Measurements from ENCODE around the gene ATR. TPM values are rescaled to one million over a fixed set of nuclear protein-coding genes. Genes with fewer than 3 reads are reported as not detected.

Gene ATR
- total RNA-seq, 1 experiment from 2014 or later = 24.7 TPM

GRCh38 chr3:142622405-142622804 lies 43.9 kb upstream of the ATR start:
- ChIA-PET POLR2A (no interaction called here), CTCF (no interaction called here), RAD21 (ENCODE audit: low non-redundant PET in 1 of 2, low total read pairs in 2 of 2, uncharacterized antibody in 2 of 2, unreplicated experiment in 2 of 2) (no interaction called here)
- Histone ChIP-seq H3K4me3 (replicated peaks in 1 of 2; ENCODE audit: low read depth in 1 of 2, low read length in 2 of 2) (no peak overlapping the region), H3K9ac (ENCODE audit: low read length) (no peak overlapping the region), H3K9me3 (ENCODE audit: control insufficient read depth in 1 of 2, insufficient read depth in 1 of 2, low read depth in 1 of 2, low read length in 2 of 2) (no peaks in the 10 kb centered on the region), H3K4me1 (ENCODE audit: control insufficient read depth in 1 of 2, insufficient read depth in 2 of 2, low read length in 2 of 2) (peaks cover 11 to 13% of the 10 kb centered on the region in 2 experiments), H3K9me2 (ENCODE audit: insufficient read depth) (no peaks in the 10 kb centered on the region), H3K36me3 (ENCODE audit: control insufficient read depth in 1 of 2, insufficient read depth in 2 of 2, low read length in 2 of 2) (no peaks in the 10 kb centered on the region), H4K20me1 (ENCODE audit: insufficient read depth) (no peaks in the 10 kb centered on the region), H3K27me3 (ENCODE audit: insufficient read depth, low read length) (no peaks in the 10 kb centered on the region), H3K27ac (ENCODE audit: low read depth, low read length) (no peak overlapping the region), H2AFZ (ENCODE audit: low read depth, low read length, poor library complexity, severe bottlenecking) (no peak overlapping the region), H3K4me2 (ENCODE audit: low read length) (no peak overlapping the region), H3K79me2 (ENCODE audit: insufficient read depth, low read length) (no peaks in the 10 kb centered on the region; the same call in 1 of the 2 replicates)
- intact Hi-C loops (cut with micrococcal nuclease) = no loop called here
- ATAC-seq (no peak), DNase-seq (ENCODE audit: low read depth, low spot score) (no peak)
- BruUV-seq (replicated peaks) = no TSS peak
- no peak for TF ChIP-seq ZFX (IDR thresholded peaks at IDR 0.05)
- no peak for TF ChIP-seq ELF1 (IDR thresholded peaks at IDR 0.05; ENCODE audit: borderline replicate concordance, low read depth)
- no peak for TF ChIP-seq EGR1 (IDR thresholded peaks at IDR 0.05; ENCODE audit: low read depth)
- no peak for TF ChIP-seq ZNF274 (IDR thresholded peaks at IDR 0.05; ENCODE audit: low read depth, low read length)
- TF ChIP-seq JUND (IDR thresholded peaks at IDR 0.05) = no peak

GRCh38 chr3:142618917-142619461 lies 40.5 kb upstream of the ATR start:
- ATAC-seq (peak; percentile 77), DNase-seq (ENCODE audit: low read depth, low spot score) (no peak)
- intact Hi-C loops (cut with micrococcal nuclease) = no loop called here
- no TSS peak for BruUV-seq (replicated peaks)
- Histone ChIP-seq H2AFZ (ENCODE audit: low read depth, low read length, poor library complexity, severe bottlenecking) (no peak overlapping the region), H3K9ac (ENCODE audit: low read length) (no peak overlapping the region), H3K4me1 (ENCODE audit: control insufficient read depth in 1 of 2, insufficient read depth in 2 of 2, low read length in 2 of 2) (peaks cover 11 to 13% of the 10 kb centered on the region in 2 experiments), H3K27me3 (ENCODE audit: insufficient read depth, low read length) (no peaks in the 10 kb centered on the region), H4K20me1 (ENCODE audit: insufficient read depth) (no peaks in the 10 kb centered on the region), H3K9me2 (ENCODE audit: insufficient read depth) (no peaks in the 10 kb centered on the region; the same call in 1 of the 2 replicates), H3K36me3 (ENCODE audit: control insufficient read depth in 1 of 2, insufficient read depth in 2 of 2, low read length in 2 of 2) (no peaks in the 10 kb centered on the region), H3K9me3 (ENCODE audit: control insufficient read depth in 1 of 2, insufficient read depth in 1 of 2, low read depth in 1 of 2, low read length in 2 of 2) (no peaks in the 10 kb centered on the region), H3K79me2 (ENCODE audit: insufficient read depth, low read length) (no peaks in the 10 kb centered on the region; the same call in 1 of the 2 replicates), H3K4me3 (replicated peaks in 1 of 2; ENCODE audit: low read depth in 1 of 2, low read length in 2 of 2) (no peak overlapping the region), H3K27ac (ENCODE audit: low read depth, low read length) (no peak overlapping the region), H3K4me2 (ENCODE audit: low read length) (peak overlapping the region; percentile 46)
- CTCF ChIA-PET = no interaction called here
- RAD21 ChIA-PET (ENCODE audit: low non-redundant PET in 1 of 2, low total read pairs in 2 of 2, uncharacterized antibody in 2 of 2, unreplicated experiment in 2 of 2) = no interaction called here
- POLR2A ChIA-PET = no interaction called here
- TF ChIP-seq JUND (IDR thresholded peaks at IDR 0.05) (peak; percentile 26; the same call in 1 of the 2 replicates), MAX (IDR thresholded peaks at IDR 0.05) (0 out of 2 replicates have a peak, but pooled peaks have one; percentile 18), SRF (IDR thresholded peaks at IDR 0.05; ENCODE audit: low read depth) (no peak)

All from HCT116 (cell line).